ENCODE data around the gene LDLRAD3. TPM values are rescaled to one million over a fixed set of nuclear protein-coding genes. Genes with fewer than 3 reads are reported as not detected.

Gene LDLRAD3
- total RNA-seq, 1 donor: 10.5 TPM

DNA sequence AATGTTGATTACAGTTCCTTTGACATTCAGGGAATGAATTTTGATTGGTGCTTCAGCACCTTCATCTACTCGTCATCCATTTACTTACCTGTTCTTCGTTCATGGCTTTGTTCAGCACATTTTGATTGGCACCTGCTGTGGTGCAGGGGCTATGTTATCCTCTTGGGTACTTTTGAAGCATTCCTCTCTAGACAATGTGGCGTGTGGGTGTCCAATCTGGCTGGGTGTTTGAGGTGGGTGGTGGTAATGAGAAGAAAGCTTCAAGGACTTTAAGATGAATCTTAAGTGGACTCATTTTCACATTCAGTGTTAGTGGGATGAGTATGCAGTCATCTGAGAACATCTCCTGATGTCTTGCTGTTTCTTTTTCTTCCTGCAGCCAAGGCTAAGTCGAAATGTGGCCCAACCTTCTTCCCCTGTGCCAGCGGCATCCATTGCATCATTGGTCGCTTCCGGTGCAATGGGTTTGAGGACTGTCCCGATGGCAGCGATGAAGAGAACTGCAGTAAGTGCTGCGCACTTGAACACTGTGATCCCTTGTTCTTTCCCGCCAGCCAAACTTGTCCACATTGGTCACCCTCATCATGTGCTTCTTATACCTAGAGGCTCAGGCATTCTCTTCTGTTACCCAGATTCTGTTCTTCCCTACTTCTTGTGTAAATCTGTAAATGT is 137.5 kb downstream of the LDLRAD3 start:
- Histone ChIP-seq H3K27ac (ENCODE audit: low read depth, low read length) (no peak overlapping the region), H3K36me3 (ENCODE audit: insufficient read depth, low read length) (no peaks in the 10 kb centered on the region), H3K4me1 (ENCODE audit: insufficient read depth, low read length) (no peaks in the 10 kb centered on the region), H4K20me1 (ENCODE audit: insufficient read depth, low read length) (no peaks in the 10 kb centered on the region), H3K4me3 (ENCODE audit: insufficient read depth, low read length) (no peak overlapping the region), H3K79me2 (ENCODE audit: insufficient read depth, low read length) (no peaks in the 10 kb centered on the region), H3K9me3 (ENCODE audit: low read depth, low read length) (no peaks in the 10 kb centered on the region), H2AFZ (ENCODE audit: low read length) (no peak overlapping the region), H3K4me2 (ENCODE audit: insufficient read depth, low read length) (no peak overlapping the region), H3K27me3 (ENCODE audit: insufficient read depth, low read length) (no peaks in the 10 kb centered on the region)
- TF ChIP-seq, protein P1, sequence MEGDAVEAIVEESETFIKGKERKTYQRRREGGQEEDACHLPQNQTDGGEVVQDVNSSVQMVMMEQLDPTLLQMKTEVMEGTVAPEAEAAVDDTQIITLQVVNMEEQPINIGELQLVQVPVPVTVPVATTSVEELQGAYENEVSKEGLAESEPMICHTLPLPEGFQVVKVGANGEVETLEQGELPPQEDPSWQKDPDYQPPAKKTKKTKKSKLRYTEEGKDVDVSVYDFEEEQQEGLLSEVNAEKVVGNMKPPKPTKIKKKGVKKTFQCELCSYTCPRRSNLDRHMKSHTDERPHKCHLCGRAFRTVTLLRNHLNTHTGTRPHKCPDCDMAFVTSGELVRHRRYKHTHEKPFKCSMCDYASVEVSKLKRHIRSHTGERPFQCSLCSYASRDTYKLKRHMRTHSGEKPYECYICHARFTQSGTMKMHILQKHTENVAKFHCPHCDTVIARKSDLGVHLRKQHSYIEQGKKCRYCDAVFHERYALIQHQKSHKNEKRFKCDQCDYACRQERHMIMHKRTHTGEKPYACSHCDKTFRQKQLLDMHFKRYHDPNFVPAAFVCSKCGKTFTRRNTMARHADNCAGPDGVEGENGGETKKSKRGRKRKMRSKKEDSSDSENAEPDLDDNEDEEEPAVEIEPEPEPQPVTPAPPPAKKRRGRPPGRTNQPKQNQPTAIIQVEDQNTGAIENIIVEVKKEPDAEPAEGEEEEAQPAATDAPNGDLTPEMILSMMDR (IDR thresholded peaks at IDR 0.05; ENCODE audit: extremely low read depth, low read depth, low read length): no peak
- no peak for DNase-seq (ENCODE audit: insufficient read length, low spot score, missing footprints)

DNA sequence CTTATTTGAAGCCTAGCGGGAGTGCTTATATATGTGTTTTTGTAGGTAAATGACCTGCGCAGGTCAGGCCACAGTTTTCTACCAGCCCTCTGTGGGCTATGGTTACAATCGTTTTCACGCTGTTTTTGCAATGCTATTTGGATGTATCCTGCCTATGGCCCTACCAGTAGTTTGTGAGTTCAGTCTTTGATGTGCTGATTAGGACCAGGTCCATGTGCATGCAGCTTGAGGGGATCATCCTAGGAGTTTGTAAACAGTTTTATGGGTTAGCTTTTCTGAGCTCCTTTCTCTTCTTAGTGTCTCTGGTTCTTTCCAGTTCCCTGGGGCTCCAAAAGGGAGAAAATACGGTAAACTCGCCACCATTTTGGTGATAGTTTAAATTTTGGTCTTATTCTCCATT is 142.5 kb downstream of the LDLRAD3 start:
- Histone ChIP-seq H4K20me1 (ENCODE audit: insufficient read depth, low read length) (no peaks in the 10 kb centered on the region), H3K27me3 (ENCODE audit: insufficient read depth, low read length) (no peaks in the 10 kb centered on the region), H3K36me3 (ENCODE audit: insufficient read depth, low read length) (no peaks in the 10 kb centered on the region), H2AFZ (ENCODE audit: low read length) (no peak overlapping the region), H3K4me1 (ENCODE audit: insufficient read depth, low read length) (peaks cover 22% of the 10 kb centered on the region), H3K9me3 (ENCODE audit: low read depth, low read length) (no peaks in the 10 kb centered on the region), H3K4me2 (ENCODE audit: insufficient read depth, low read length) (no peak overlapping the region), H3K27ac (ENCODE audit: low read depth, low read length) (no peak overlapping the region), H3K79me2 (ENCODE audit: insufficient read depth, low read length) (no peaks in the 10 kb centered on the region), H3K4me3 (ENCODE audit: insufficient read depth, low read length) (no peak overlapping the region)
- DNase-seq (ENCODE audit: insufficient read length, low spot score, missing footprints): no peak
- TF ChIP-seq, protein P1 (IDR thresholded peaks at IDR 0.05; ENCODE audit: extremely low read depth, low read depth, low read length): no peak

DNA sequence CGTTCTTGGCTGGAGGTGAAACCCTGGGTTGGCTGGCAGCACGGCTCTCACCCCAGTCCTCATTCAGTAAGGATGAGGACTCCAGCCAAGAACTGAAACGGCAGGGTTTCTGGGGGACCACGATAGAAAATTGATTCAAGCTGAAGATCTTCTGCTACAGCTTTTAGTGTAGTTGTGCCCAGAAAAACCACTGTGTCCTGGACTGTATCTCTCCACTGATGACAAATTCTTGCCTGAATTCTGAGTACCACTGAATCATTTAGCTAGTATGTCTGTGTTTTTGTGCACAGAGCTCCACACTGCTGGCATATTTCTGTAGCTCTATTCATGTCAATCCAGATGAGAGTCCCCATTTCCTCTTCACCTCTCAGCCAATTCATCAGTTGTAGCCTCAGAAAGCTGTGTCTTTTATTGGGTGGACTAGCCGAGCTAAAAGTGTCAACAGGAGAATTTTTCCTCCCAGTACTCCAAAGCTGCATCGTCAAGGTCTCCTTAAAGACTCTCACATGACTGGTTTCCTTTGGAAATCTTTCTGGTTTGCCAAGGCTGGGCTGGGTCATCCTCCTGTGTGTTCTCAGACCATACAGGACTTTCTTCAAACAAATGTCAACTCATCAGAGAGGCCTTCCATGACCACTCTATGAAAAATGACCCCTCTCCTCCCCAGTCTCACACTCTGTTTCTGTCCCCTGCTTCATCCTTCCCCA is 144.6 kb downstream of the LDLRAD3 start:
- no peaks in the 10 kb centered on the region for H3K27me3 ChIP-seq (ENCODE audit: insufficient read depth, low read length)
- no peak for DNase-seq (ENCODE audit: insufficient read length, low spot score, missing footprints)
- H3K4me1 ChIP-seq (ENCODE audit: insufficient read depth, low read length): peaks cover 36% of the 10 kb centered on the region
- no peak overlapping the region for H2AFZ ChIP-seq (ENCODE audit: low read length)
- H3K4me3 ChIP-seq (ENCODE audit: insufficient read depth, low read length): no peak overlapping the region
- H3K36me3 ChIP-seq (ENCODE audit: insufficient read depth, low read length): no peaks in the 10 kb centered on the region
- TF ChIP-seq, protein P1 (IDR thresholded peaks at IDR 0.05; ENCODE audit: extremely low read depth, low read depth, low read length): no peak
- no peaks in the 10 kb centered on the region for H3K79me2 ChIP-seq (ENCODE audit: insufficient read depth, low read length)
- no peak overlapping the region for H3K27ac ChIP-seq (ENCODE audit: low read depth, low read length)
- H3K9me3 ChIP-seq (ENCODE audit: low read depth, low read length): no peaks in the 10 kb centered on the region
- H3K4me2 ChIP-seq (ENCODE audit: insufficient read depth, low read length): peak overlapping the region; percentile 18
- no peaks in the 10 kb centered on the region for H4K20me1 ChIP-seq (ENCODE audit: insufficient read depth, low read length)

DNA sequence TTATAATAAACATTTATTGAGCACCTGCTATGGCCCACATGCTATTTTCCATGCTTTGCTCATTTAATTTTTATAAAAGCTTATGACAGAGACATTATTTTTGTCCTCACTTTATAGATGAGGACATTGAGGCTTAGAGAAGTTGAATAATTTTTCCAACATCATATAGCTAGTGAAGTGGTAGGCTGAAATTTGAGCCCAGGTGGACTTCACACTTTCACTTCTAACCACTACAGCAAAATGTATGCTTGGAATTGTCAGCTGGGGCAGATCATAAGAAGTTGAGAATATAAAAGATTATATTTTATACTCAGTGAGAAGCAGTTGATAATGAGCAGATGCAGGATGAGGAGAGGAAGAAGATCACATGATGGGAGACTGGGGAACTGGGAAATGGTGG is 146.1 kb downstream of the LDLRAD3 start:
- TF ChIP-seq, protein P1 (IDR thresholded peaks at IDR 0.05; ENCODE audit: extremely low read depth, low read depth, low read length): no peak
- Histone ChIP-seq H3K4me1 (ENCODE audit: insufficient read depth, low read length) (peaks cover 36% of the 10 kb centered on the region), H3K36me3 (ENCODE audit: insufficient read depth, low read length) (no peaks in the 10 kb centered on the region), H3K27me3 (ENCODE audit: insufficient read depth, low read length) (no peaks in the 10 kb centered on the region), H3K79me2 (ENCODE audit: insufficient read depth, low read length) (no peaks in the 10 kb centered on the region), H3K9me3 (ENCODE audit: low read depth, low read length) (no peaks in the 10 kb centered on the region), H3K4me3 (ENCODE audit: insufficient read depth, low read length) (no peak overlapping the region), H3K4me2 (ENCODE audit: insufficient read depth, low read length) (no peak overlapping the region), H2AFZ (ENCODE audit: low read length) (no peak overlapping the region), H3K27ac (ENCODE audit: low read depth, low read length) (no peak overlapping the region), H4K20me1 (ENCODE audit: insufficient read depth, low read length) (no peaks in the 10 kb centered on the region)
- no peak for DNase-seq (ENCODE audit: insufficient read length, low spot score, missing footprints)

All from osteoblast (primary cell).